Thyroid gland (tissue), 4 donors: ENCODE data around the gene NUP98. TPM values are rescaled to one million over a fixed set of nuclear protein-coding genes. Genes with fewer than 3 reads are reported as not detected.

ENCODE experiments used
- DNase-seq, 2 donors: peaks; one replicate each; pipeline ENCODE4 v3.0.0-alpha.2; 2019
- H3K27ac ChIP-seq, 3 donors: fragments of 200-600 bp; sonication (generic); 1 replicate in 2 of 3; 2 replicates in 1 of 3; pipeline ENCODE4 v1.5.1; 2016 to 2019; ENCODE audit warnings: mild to moderate bottlenecking in 1 of 3, moderate library complexity in 1 of 3
- H3K27me3 ChIP-seq: fragments of 200-600 bp; sonication (generic); one replicate; pipeline ENCODE4 v1.5.1; 2019
- H3K36me3 ChIP-seq, 2 donors: fragments of 200-600 bp; sonication (generic); one replicate each; pipeline ENCODE4 v1.5.1; 2016 to 2019
- H3K4me1 ChIP-seq, 2 donors: fragments of 200-600 bp; sonication (generic); one replicate each; pipeline ENCODE4 v1.5.1; 2017 to 2019
- H3K4me3 ChIP-seq, 3 donors: fragments of 200-600 bp; sonication (generic); replicated peaks in 1 of 3; 1 replicate in 2 of 3; 2 replicates in 1 of 3; pipeline ENCODE4 v1.5.1; 2016; ENCODE audit warnings: mild to moderate bottlenecking in 1 of 3
- H3K9me3 ChIP-seq: fragments of 200-600 bp; sonication (generic); one replicate; pipeline ENCODE4 v1.5.1; 2017
- CTCF ChIP-seq, 6 experiments: fragments of 200-600 bp in 3 of 6; fragments of 450-650 bp in 3 of 6; sonication (generic) in 3 of 6; IDR thresholded peaks; one replicate each; pipeline ENCODE4 v1.5.1; 2016 to 2019; ENCODE audit warnings: antibody characterized with exemption in 6 of 6, mild to moderate bottlenecking in 2 of 6, inconsistent platforms in 1 of 6, moderate library complexity in 1 of 6
- POLR2A ChIP-seq, 2 donors: fragments of 450-650 bp; IDR thresholded peaks; one replicate each; pipeline ENCODE4 v1.6.1; 2017; ENCODE audit warnings: antibody characterized with exemption in 2 of 2, mild to moderate bottlenecking in 2 of 2, moderate library complexity in 1 of 2
- WGBS, 2 donors: methylation state at CpG; one replicate each; pipeline ENCODE4 v1.1.5; 2017; 5-methylcytosine and 5-hydroxymethylcytosine counted together
- intact Hi-C: fragments of 100-400 bp; cut with DNase I; formaldehyde crosslinking; loops from one replicate; pipeline ENCODE4 v1.15.1; 2023
- total RNA-seq, 4 donors: library from RNA; depleted of rRNA; stranded (reverse); fragments of >200 nt; gene quantifications; one replicate each; pipeline ENCODE4 v1.2.3, GENCODE V29; 2016

NUP98 gene
- total RNA-seq, 4 donors from 2014 or later, result 117 to 188 (median 160) TPM

GRCh38 chr11:3642071-3642951, 155.0 kb downstream of the NUP98 start:
- TF ChIP-seq POLR2A (IDR thresholded peaks at IDR 0.05) (peak in 1 of 2 donors; percentile 79), CTCF (IDR thresholded peaks at IDR 0.05) (no peak)
- Histone ChIP-seq H3K27ac (peak overlapping the region in 2 of 3 donors; percentile 44 to 55), H3K36me3 (no peaks in the 10 kb centered on the region), H3K4me3 (peak overlapping the region; percentile 38 to 62 (median 45)), H3K27me3 (no peaks in the 10 kb centered on the region), H3K9me3 (no peaks in the 10 kb centered on the region), H3K4me1 (peaks cover 13% of the 10 kb centered on the region in 2 donors)
- intact Hi-C loops, result no loop called here
- DNase-seq, result peak; percentile 82 to 88
- 2 to 5% methylated on average over 19 to 21 of the region's 55 CpGs for WGBS, 2 donors

GRCh38 chr11:3641701-3642070, 155.7 kb downstream of the NUP98 start, which contains the start of gene ART5:
TSS of gene ART5 (minus strand) at chr11:3641992. CDS start at chr11:3641862, 130 bp downstream.
- DNase-seq, result no peak
- Histone ChIP-seq H3K27ac (peak within 1 kb of the TSS in 2 of 3 donors; percentile 44 to 55), H3K4me1 (peaks cover 13% of the 10 kb centered on the region in 2 donors), H3K36me3 (no peaks in the 10 kb centered on the region), H3K27me3 (no peaks in the 10 kb centered on the region), H3K4me3 (peak within 1 kb of the TSS; percentile 38 to 62 (median 45)), H3K9me3 (no peaks in the 10 kb centered on the region)
- intact Hi-C loops, result no loop called here
- 32 to 33% methylated on average over 5 to 9 of the region's 21 CpGs for WGBS, 2 donors
- no peak for TF ChIP-seq POLR2A (IDR thresholded peaks at IDR 0.05)
- TF ChIP-seq CTCF (IDR thresholded peaks at IDR 0.05), result no peak

GRCh38 chr11:3641191-3641590, 156.2 kb downstream of the NUP98 start:
- peaks cover 13% of the 10 kb centered on the region in 2 donors for H3K4me1 ChIP-seq
- WGBS, 2 donors, result 59 to 67% methylated on average over 8 of the region's 8 CpGs
- no peaks in the 10 kb centered on the region for H3K9me3 ChIP-seq
- H3K4me3 ChIP-seq, result no peak overlapping the region
- no peaks in the 10 kb centered on the region for H3K27me3 ChIP-seq
- no peak for DNase-seq
- TF ChIP-seq CTCF (IDR thresholded peaks at IDR 0.05) (no peak), POLR2A (IDR thresholded peaks at IDR 0.05) (no peak)
- intact Hi-C loops, result no loop called here
- no peaks in the 10 kb centered on the region for H3K36me3 ChIP-seq
- H3K27ac ChIP-seq, result no peak overlapping the region

GRCh38 chr11:3639841-3640240, 157.5 kb downstream of the NUP98 start:
- H3K9me3 ChIP-seq, result no peaks in the 10 kb centered on the region
- intact Hi-C loops, result no loop called here
- peaks cover 13% of the 10 kb centered on the region in 2 donors for H3K4me1 ChIP-seq
- no peak for TF ChIP-seq POLR2A (IDR thresholded peaks at IDR 0.05)
- TF ChIP-seq CTCF (IDR thresholded peaks at IDR 0.05), result no peak
- 92 to 96% methylated on average over 4 to 10 of the region's 14 CpGs for WGBS, 2 donors
- no peaks in the 10 kb centered on the region for H3K36me3 ChIP-seq
- no peak overlapping the region for H3K4me3 ChIP-seq
- no peaks in the 10 kb centered on the region for H3K27me3 ChIP-seq
- no peak for DNase-seq
- no peak overlapping the region for H3K27ac ChIP-seq

- DNase-seq, result no peak
- Histone ChIP-seq H3K9me3 (no peaks in the 10 kb centered on the region), H3K4me3 (no peak overlapping the region), H3K27ac (no peak overlapping the region), H3K27me3 (no peaks in the 10 kb centered on the region), H3K4me1 (peaks cover 12 to 13% of the 10 kb centered on the region in 2 donors), H3K36me3 (no peaks in the 10 kb centered on the region)
- no peak for TF ChIP-seq POLR2A (IDR thresholded peaks at IDR 0.05)
- TF ChIP-seq CTCF (IDR thresholded peaks at IDR 0.05), result no peak
- 92 to 96% methylated on average over 5 of the region's 5 CpGs for WGBS, 2 donors
- intact Hi-C loops, result no loop called here
Observed at GRCh38 chr11:3638513-3638912, 158.8 kb downstream of the NUP98 start.
